NCI-H82 treated with DMSO at 0.1 percent for 48 hours (cell line): ENCODE data around the gene ETS2.
"Not testable (repeated sequence)": the region's sequence is repeated elsewhere in the genome, so short reads cannot be mapped to it uniquely, and the experiment has no call there.

Experiments
- DNase-seq: peaks from one replicate; lab custom pipeline; 2025; ENCODE audit not compliant: unreplicated experiment; lab: John Stamatoyannopoulos, UW

The ETS2 gene

DNA sequence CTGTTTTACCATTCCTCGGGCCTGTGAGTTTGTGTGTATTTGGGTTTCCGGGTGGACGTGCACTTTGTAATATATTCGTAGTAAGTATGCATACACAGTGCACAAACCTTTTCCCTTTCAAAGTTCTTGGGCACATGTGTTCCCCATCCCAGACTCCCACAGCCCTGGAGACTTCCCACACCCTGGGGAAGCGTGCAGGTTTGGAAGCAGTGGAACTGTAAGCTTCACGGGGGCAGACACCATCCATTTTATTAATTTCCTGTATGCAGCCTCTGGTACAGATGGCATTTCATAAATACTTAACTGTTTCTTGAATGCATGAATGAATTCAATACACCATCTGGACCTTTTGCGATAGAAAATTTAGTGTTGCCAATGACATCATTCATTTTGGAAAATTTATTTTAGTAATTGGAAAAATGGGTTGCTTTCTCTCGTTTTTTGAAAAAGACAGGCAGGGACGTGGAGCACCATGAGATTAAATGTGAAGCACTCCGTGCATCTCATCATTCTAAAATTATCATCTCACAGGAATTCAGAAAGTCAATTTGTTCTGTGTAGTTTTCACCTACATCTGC is 10.8 kb downstream of the ETS2 start:
- no peak for DNase-seq

DNA sequence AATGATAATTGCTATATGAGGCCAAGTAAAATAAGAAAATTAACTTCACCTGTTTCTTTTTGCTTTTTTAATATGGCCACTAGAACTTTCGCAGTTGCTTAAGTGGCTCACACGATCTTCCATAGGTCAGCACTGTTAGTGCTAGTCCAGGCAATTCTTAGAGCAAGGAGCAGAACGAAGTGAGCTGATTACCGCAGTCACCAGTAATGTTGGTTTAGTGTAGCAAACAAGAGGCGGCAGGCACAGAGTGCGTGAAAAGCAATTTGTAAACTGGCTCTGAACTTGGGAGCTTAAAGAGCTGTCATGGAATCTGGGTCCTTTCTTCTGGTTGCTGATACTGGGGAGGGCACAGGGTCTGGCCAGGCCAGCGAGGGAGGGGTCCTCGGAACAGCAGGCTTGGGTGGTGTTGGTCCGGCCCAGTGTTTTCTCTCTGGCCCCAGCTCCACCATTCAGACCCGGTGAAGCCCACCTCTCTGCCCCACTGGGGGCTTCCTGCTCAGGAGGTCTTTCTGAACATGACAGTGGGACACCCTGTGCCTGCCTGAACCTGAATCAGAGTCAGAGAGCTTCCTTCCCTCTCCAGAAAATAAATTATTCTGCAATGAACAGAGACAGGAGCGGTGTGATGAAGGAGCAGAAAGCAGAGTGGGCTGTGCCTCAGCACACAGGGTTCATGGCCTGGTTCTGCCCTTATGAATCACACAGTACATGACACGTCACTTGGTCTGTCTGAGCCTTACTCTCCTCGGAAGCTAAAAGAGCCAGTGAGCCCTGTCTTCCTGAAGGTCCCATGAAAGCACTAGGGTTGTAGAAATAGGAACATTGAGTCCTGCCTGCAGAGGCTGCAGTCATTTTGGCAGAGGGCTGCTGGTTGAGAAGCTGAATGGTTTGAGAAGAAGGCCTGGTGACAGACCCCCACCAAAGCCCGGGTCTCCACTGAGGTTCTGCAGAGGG is 11.9 kb downstream of the ETS2 start:
- no peak for DNase-seq

DNA sequence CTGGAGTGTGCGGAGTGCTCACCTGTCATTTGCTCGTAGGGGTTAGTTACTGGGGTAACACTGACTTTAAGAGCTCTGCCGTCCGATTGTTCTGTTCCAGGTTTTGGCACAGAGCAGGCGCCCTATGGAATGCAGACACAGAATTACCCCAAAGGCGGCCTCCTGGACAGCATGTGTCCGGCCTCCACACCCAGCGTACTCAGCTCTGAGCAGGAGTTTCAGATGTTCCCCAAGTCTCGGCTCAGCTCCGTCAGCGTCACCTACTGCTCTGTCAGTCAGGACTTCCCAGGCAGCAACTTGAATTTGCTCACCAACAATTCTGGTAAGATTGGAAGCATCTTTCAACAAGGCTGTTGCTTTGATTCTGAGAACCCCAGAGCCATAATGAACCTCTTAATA is 12.6 kb downstream of the ETS2 start:
- no peak for DNase-seq

DNA sequence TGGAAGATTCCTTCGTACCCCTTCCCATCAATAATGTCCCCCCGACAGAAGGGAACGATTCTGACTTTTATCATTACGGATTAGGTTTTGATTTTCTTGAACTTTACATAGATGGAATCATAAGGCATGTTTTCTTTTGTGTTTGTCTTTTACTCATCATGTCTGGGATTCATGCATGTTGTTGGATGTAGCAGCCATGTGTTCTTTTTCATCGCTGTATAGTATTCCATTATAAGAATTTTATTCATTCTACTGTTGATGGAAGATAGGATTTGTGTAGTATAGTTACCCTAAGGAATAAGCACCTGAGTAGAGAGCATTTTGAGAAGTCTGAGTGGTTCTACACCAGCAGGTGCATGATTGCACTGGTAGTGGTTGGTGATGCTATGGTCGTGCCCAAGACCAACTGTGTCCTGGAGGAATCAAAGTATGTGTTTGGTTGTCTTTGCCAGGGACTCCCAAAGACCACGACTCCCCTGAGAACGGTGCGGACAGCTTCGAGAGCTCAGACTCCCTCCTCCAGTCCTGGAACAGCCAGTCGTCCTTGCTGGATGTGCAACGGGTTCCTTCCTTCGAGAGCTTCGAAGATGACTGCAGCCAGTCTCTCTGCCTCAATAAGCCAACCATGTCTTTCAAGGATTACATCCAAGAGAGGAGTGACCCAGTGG is 13.5 kb downstream of the ETS2 start:
- DNase-seq, result no peak

DNA sequence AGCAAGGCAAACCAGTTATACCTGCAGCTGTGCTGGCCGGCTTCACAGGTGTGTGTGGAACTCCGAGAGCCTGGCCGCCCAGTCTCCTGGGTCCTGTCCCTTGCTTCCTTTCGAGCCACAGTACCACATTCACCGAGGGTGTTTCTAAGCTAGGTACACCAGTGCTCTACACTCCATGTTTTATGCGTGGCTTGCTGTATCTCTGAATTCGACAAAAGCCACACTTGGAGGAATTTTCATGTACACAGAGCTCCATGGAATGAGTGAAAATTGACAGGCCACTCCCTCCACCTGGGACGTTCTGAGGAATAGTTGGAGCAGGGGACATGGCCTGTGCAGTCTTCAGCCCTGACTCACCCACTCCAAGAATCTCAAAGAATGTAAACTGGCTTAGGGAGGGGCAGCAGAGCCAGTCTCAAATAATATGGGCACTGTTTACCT is 14.0 kb downstream of the ETS2 start:
- no peak for DNase-seq

DNA sequence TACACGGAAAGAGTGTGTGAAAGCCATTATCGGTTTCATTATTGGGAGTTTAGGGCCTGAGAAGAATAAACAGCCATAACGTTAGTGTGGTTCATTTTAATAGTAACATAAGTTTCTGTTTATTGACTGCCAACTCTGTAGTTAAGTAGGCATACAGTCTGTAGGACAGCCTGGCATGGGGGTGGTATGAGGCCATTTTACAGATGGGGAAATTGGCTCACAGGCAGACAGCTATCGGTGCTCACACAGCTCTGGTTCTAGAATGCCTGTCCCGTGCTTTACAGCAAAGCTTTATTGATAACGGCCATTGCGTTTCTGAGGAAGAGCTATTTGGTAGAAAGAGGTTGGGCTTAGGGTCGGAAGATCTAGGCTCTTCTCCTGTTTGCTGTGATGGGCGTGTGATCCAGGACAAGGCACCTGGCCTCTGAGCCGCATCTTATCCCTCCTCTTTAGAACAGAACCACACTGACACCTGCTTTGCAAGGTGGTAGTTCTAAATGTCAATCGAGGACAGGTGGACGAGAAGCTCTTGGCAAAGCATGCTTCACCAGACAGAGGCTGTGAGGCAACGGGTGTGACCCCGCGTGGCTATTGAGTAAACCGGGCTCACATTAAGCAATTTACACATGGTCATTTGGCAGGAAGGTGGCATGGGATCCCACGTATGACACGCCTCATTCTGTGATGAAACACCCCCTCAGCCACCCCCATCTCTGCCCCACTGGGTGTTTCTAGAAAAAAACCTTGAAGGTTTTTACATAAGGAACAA is 14.9 kb downstream of the ETS2 start:
- DNase-seq, result no peak

DNA sequence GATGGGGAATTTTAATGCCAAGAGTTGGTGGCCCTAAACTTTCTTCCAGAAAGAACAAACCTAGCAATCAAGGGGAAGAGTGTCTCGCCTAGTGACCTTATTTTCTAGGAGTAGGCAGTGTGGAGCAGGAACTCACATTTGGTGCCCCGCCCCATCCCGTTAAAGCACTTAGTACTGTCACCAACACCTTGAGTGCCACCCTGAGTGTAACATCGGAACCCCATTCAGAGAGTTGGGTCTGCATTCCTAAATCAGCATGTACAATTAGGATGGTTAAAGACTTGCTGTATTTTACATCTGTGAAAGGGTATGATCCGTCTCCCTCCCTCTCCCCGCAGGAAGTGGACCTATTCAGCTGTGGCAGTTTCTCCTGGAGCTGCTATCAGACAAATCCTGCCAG is 15.5 kb downstream of the ETS2 start:
- DNase-seq, result no peak

DNA sequence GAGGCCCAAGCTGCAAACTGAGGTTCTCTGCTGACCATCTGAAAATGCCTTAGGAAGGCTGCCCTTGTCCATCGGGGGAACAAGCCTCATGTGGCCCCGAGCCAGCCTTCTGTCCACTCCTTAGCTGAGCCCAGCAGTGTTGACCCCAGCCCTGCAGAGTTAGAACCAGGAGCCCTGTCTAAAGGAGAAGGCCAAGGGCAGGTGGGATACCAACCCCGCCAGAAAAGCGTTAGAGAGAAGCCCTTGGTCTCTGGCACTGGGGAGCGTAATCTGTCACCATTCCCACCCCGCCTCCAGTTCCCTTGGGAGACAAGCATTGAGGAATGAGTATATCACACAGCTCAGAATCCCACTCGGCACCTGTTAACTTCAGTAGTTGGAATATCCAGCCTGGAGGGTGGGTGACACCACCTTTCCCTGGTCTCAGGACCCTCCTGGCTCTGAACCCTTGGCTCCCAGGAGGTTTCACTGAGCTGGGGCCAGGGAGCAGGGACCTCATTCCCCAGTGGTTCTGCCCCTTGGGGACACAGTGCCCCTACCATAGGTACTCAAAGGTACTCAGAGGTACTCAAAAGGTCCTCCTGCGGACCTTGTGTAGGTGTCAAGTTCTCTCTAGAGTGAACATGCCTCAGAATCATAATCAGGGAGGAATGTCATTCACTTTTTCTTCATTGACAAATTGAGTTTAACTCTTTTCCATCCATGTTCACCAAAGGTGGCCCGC is 16.4 kb downstream of the ETS2 start:
- DNase-seq, result no peak

DNA sequence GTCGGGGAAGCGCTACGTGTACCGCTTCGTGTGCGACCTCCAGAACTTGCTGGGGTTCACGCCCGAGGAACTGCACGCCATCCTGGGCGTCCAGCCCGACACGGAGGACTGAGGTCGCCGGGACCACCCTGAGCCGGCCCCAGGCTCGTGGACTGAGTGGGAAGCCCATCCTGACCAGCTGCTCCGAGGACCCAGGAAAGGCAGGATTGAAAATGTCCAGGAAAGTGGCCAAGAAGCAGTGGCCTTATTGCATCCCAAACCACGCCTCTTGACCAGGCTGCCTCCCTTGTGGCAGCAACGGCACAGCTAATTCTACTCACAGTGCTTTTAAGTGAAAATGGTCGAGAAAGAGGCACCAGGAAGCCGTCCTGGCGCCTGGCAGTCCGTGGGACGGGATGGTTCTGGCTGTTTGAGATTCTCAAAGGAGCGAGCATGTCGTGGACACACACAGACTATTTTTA is 17.1 kb downstream of the ETS2 start:
- no peak for DNase-seq

DNA sequence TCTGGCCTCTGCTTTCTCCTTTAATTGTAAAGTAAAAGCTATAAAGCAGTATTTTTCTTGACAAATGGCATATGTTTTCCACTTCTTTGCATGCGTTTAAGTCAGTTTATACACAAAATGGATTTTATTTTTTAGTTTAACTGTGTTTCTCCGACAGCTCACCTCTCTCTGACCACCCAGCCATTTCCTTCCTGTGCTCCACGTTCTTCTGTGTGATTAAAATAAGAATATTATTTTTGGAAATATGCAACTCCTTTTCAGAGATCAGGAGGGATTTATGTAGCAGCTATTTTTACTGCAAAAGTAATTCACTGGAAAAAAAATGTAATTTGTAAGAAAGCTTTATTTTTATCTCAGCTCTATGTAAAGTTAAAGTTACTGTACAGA is 18.0 kb downstream of the ETS2 start:
- DNase-seq, result no peak

DNA sequence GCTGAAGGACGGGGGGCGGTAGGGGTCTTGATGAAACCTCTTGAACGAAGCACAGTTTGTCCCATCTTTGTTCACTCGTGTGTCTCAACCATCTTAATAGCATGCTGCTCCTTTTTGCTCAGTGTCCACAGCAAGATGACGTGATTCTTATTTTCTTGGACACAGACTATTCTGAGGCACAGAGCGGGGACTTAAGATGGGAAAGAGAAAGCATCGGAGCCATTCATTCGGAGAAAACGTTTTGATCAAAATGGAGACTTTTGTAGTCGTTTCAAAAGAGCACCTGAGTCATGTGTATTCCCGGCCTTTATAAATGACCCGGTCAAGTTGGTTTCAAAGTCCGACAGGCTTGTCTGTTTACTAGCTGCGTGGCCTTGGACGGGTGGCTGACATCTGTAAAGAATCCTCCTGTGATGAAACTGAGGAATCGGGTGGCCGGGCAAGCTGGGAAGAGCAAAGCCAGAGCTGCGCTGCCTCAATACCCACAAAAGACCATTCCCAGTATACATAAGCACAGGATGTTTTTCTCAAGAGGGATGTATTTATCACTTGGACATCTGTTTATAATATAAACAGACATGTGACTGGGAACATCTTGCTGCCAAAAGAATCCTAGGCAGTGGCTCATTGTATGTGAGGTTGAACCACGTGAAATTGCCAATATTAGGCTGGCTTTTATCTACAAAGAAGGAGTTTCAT is 18.5 kb downstream of the ETS2 start:
- no peak for DNase-seq

DNA sequence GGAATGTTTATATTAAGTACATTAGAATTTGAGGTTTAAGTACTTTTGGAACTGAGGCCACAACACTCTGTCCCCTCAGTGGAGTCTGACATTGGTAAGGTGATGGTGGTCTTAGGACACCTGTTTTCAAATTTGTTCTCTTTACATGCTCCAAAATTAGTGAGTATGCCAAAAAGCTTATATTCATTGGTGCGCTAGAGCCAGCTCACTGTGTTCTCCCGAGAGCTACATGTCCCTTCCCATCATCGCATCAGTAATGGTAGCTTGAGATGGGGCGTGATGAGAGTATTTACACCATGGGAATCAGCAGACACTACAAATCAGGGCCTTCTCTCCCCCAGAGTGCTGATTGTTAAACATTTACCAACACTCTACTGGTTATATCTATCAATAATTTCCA is 19.5 kb downstream of the ETS2 start:
- no peak for DNase-seq

DNA sequence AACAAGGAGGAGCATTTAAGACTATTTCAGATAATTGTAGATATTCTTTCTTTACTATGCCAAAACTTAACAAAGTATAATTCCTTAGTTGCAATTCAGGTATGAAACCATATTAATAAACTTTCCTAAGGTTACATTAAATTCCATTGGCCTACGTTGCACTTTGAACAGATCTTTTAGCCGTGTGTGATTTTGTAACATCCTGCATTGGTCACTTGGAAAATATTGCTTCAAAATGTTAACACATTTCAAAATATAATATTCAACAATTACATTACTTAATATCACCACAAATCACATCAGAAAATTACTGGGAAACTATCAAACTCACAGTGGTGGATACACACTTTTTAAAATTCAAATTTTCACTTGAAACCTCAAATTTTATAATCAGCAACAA is 20.2 kb downstream of the ETS2 start:
- no peak for DNase-seq

DNA sequence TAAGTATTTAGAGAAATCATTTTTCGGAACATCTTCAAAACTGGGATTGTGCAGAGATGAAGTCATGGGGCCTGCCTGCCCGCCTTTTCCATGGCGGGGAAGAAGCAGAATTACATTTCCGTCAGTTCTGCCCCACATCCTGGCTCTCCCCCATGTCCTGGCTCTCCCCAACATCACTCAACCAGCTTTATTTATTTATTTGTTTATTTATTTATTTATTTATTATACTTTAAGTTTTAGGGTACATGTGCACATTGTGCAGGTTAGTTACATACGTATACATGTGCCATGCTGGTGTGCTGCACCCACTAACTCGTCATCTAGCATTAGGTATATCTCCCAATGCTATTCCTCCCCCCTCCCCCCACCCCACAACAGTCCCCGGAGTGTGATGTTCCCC is 22.4 kb downstream of the ETS2 start:
- not testable (repeated sequence) for DNase-seq

DNA sequence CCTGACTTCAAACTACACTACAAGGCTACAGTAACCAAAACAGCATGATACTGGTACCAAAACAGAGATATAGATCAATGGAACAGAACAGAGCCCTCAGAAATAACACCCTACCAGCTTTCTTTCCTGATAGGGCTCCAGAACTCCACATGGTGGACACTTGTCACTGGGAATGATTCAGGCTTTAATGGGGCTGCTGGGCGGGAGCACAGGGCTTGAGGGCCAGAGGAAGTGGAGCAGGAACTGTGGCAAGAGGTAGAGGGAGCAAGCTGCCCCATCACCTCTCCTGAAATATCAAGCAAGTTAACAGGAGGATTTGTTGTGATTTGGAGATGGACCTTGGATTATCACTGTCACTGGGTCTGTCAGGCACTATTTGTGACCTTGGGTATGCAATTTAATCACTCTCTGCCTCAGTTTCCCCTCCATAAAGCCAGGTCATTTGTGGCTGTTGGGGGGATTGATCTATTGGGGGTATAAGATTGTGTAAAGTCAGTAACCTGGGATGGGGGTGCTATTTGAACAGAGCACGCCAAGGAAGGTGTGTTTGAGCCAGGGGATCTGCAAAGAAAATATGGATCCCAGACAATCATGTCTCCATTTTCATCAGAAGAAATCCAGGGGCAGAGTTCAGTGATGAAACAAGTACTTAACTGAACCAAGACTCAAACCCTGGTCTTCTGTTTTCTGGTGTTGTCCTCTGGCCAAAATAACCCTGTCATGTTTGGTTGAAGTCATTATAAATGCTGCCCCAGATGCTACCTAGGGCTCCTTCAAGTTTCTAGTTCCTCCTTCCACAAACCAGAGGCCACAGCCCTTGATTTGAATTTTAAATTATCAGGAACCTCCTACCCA is 25.2 kb downstream of the ETS2 start:
- no peak for DNase-seq

DNA sequence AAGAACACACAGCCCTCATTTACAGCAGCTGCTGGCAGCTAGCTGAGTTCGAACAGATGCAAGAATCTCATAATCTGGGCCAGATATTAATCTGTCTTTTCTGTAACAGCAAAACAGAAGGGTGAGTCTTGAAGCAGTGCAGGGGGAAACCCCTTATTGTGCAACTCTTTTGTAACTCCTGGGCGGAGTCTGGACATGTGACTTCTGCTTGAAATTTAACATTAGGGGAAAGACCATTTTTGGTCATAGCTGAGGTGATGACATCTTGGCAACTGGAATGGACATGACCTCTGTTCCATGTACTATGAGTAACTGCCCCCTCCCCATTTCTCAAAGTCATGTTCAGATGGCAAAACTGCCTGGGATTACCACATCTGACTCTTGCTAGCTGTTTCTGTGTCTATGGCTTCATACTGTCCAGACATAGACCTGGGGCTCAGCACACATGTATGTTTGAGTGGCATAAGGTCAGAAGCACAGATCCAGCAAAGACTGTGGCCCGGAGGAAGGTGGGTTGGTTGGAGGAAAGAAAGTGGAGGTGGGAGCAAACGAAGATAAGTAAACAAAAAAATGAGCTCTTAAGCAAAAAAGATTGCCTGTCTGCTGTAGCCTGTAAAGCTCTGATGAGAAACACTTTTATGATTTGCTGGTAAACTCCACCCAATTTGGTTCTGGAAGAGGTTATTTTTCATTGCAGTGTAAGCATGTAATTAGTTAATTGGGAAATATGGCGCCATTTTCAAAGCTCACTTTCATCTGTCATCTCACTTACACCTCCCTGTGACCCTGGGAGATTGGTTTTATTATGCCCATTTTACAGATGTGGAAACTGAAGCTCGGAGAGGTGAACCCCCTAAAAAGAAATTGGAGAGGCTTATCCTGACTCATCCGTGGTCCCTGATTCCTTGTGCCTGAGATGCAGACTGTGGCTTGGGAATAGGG is 26.1 kb downstream of the ETS2 start:
- DNase-seq, result no peak

DNA sequence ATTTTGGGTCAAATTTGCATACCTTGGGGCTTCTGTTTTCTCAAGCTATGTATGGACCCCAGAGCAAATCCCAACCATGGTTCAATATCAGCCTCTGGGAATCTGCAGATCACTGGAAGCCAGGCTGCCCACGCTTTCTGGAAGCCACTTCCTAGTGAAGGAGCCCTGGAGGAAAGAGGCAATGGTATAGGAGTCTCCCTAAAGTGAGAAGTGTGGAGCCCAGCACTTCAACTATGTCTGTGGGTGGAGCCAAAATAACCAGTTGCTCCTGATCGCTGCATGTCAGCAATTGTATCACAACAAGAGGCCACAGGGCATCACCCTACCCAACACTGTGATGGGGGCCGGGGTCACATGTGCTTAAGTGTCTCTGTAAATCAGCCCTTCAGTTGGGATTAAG is 26.9 kb downstream of the ETS2 start:
- DNase-seq, result no peak

DNA sequence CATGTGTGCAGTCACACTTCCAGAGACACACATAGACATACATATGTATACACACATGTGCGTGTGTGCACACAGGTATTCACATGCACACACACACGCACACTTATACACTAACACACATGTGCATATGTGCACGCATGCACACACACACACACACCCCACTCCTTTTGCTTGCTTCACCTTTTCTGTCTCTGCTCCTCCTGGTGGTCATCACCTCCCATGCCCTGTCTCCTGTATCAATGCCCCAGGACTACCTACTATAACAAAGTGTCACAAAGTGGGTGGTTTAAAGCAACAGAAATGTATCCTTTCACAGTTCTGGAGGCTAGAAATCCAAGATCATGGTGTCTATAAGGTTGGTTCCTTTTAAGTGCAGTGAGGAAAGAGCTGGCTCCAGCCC is 27.4 kb downstream of the ETS2 start:
- no peak for DNase-seq
